Natural killer cell treated with Interleukin-12 subunit alpha and Interleukin-12 subunit beta and Interleukin-15 and Interleukin-18, amount 100 ng/mL, for 72 hours (primary cell): Measurements from ENCODE around the gene FREY1. TPM values are rescaled to one million over a fixed set of nuclear protein-coding genes. Genes with fewer than 3 reads are reported as not detected.

ENCODE experiments used
- ATAC-seq, 2 donors: fragments of 150-1000 bp; cut with Tn5 transposase in 1 of 2; sonication (Bioruptor Pico), chemical (Tn5 transposase) in 1 of 2; 2 replicates each; pipeline ENCODE4 v1.10.0; 2021
- DNase-seq: peaks from one replicate; pipeline ENCODE4 v3.0.0; 2022; ENCODE audit warnings: low spot score
- H3K27ac Mint-ChIP-seq, 2 donors: 1 replicate in 1 of 2; 2 replicates in 1 of 2; pipeline ENCODE4 v1.8.0; 2022; ENCODE audit warnings: mixed read lengths in 2 of 2, mild to moderate bottlenecking in 1 of 2, moderate library complexity in 1 of 2
- H3K27me3 Mint-ChIP-seq, 2 donors: 1 replicate in 1 of 2; 2 replicates in 1 of 2; pipeline ENCODE4 v1.8.0; 2022; ENCODE audit warnings: mixed read lengths in 2 of 2
- H3K36me3 Mint-ChIP-seq: one replicate; pipeline ENCODE4 v1.8.0; 2022; ENCODE audit warnings: mixed read lengths
- H3K4me1 Mint-ChIP-seq, 2 donors: 1 replicate in 1 of 2; 2 replicates in 1 of 2; pipeline ENCODE4 v1.8.0; 2022; ENCODE audit warnings: low read depth in 2 of 2, mixed read lengths in 2 of 2, mild to moderate bottlenecking in 1 of 2
- H3K4me3 Mint-ChIP-seq: one replicate; pipeline ENCODE4 v1.8.0; 2022; ENCODE audit warnings: mixed read lengths
- H3K9me3 Mint-ChIP-seq: 2 replicates; pipeline ENCODE4 v1.8.0; 2022; ENCODE audit warnings: mixed read lengths
- total RNA-seq, 2 donors: library from RNA; stranded (reverse); gene quantifications; one replicate each; pipeline ENCODE4 v1.2.3, GENCODE V29; 2022

Gene FREY1
- total RNA-seq, 2 donors from 2014 or later, result 4.2 to 4.9 TPM

GRCh38 chr11:45871638-45872037 lies 35.4 kb downstream of the FREY1 start:
- Mint-ChIP-seq H3K4me3 (no peak overlapping the region), H3K27ac (no peak overlapping the region)
- no peak for ATAC-seq

DNA sequence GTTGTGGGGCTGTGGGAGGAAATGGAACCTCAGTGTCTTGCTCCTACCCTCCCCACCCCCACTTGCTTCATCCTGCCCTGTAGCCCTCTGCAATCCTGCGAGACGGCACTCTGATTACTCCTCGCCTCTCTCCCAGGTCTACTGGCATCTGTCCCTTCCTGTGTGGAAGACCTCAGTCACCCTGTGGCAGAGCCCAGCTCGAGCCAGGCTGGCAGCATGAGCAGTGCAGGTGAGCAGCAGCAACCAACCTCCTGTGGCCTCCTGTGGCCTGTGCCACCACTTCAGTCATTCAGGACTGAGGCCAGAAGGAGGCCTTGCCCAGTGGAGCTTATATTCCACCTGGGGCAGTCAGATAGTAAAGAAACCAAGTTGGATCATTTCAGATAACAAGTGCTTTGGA lies 36.4 kb downstream of the FREY1 start:
- DNase-seq, result no peak
- Mint-ChIP-seq H3K4me1 (peaks cover 0 to 3% of the 10 kb centered on the region in 2 donors), H3K27me3 (no peaks in the 10 kb centered on the region), H3K4me3 (no peak overlapping the region), H3K27ac (no peak overlapping the region), H3K9me3 (no peaks in the 10 kb centered on the region), H3K36me3 (peaks cover 19% of the 10 kb centered on the region)
- ATAC-seq, result no peak

More at GRCh38 chr11:45871638-45872037, 35.4 kb downstream of the FREY1 start:
- no peaks in the 10 kb centered on the region for H3K9me3 Mint-ChIP-seq
- peaks cover 0 to 3% of the 10 kb centered on the region in 2 donors for H3K4me1 Mint-ChIP-seq
- H3K27me3 Mint-ChIP-seq, result no peaks in the 10 kb centered on the region
- no peak for DNase-seq
- H3K36me3 Mint-ChIP-seq, result peaks cover 19% of the 10 kb centered on the region

DNA sequence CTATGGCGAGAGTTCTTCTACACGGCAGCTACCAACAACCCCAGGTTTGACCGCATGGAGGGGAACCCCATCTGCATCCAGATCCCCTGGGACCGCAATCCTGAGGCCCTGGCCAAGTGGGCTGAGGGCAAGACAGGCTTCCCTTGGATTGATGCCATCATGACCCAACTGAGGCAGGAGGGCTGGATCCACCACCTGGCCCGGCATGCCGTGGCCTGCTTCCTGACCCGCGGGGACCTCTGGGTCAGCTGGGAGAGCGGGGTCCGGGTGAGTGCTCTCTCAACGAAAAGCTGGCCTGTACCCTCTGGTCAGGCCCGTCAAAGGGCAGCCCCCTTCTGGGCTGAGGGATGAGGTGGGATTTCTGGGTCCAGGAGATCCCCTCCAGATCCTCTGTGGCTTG lies 37.5 kb downstream of the FREY1 start:
- peaks cover 0 to 3% of the 10 kb centered on the region in 2 donors for H3K4me1 Mint-ChIP-seq
- DNase-seq (no peak), ATAC-seq (no peak)
- no peak overlapping the region for H3K4me3 Mint-ChIP-seq
- H3K27ac Mint-ChIP-seq, result no peak overlapping the region
- H3K9me3 Mint-ChIP-seq, result no peaks in the 10 kb centered on the region
- peaks cover 19% of the 10 kb centered on the region for H3K36me3 Mint-ChIP-seq
- H3K27me3 Mint-ChIP-seq, result no peaks in the 10 kb centered on the region

- Mint-ChIP-seq H3K36me3 (peaks cover 6% of the 10 kb centered on the region), H3K4me3 (no peak overlapping the region), H3K27ac (no peak overlapping the region), H3K9me3 (no peaks in the 10 kb centered on the region), H3K4me1 (no peaks in the 10 kb centered on the region), H3K27me3 (no peaks in the 10 kb centered on the region)
- no peak for DNase-seq
- ATAC-seq, result no peak
These were observed 43.0 kb downstream of the FREY1 start for GRCh38 chr11:45864041-45864440.

DNA sequence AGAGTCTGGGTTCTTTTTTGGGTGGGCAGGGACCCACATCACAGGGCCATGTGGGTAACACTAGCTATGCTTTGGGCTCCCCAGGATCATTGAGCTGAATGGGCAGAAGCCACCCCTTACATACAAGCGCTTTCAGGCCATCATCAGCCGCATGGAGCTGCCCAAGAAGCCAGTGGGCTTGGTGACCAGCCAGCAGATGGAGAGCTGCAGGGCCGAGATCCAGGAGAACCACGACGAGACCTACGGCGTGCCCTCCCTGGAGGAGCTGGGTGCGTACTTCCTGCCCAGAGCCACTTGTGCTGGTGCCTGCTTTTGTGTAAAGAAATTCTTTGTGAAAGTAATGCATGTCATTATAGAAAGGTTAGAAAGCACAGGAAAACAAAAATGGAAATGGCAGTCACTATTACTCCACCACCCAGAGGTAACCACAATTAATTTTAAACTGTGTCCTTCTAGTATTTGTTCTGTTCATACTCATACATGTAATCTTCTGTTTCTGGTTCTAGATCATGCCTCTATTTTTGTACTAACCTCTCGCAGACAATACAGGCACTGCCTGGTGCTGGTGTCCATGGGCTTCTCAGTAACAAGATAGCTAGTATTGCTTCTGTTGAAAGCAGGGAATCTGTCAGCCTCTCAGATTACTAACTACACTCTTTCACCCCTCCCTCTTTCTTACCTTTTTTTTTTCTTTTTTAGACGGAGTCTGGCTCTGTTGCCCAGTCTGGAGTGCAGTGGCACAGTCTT lies 46.1 kb downstream of the FREY1 start:
- DNase-seq (no peak), ATAC-seq (no peak)
- Mint-ChIP-seq H3K4me3 (no peak overlapping the region), H3K9me3 (no peaks in the 10 kb centered on the region), H3K27ac (no peak overlapping the region), H3K4me1 (peaks cover 0 to 3% of the 10 kb centered on the region in 2 donors), H3K36me3 (peaks cover 5% of the 10 kb centered on the region), H3K27me3 (no peaks in the 10 kb centered on the region)

DNA sequence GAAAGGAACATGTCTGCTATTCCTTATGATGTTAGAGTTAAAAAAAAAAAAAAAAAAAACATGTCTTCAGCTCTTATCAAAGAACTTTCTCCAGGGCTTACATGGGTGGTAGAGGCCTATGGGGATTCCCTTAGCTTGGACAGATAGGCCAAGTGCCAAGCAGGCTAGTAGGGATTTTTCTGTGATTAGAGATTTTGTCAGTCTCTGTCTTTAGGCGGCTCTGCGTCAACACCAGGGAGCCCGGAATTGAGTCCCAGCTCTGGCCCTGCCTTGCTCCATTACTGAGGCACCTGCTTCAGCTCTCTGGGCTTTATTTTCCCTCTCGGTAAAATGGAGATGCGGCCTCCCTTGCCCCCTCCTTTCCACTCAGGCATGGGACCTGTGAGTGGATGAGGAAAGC lies 46.7 kb downstream of the FREY1 start:
- Mint-ChIP-seq H3K27ac (no peak overlapping the region), H3K27me3 (no peaks in the 10 kb centered on the region), H3K36me3 (peaks cover 5% of the 10 kb centered on the region), H3K4me1 (peaks cover 0 to 3% of the 10 kb centered on the region in 2 donors), H3K4me3 (no peak overlapping the region), H3K9me3 (no peaks in the 10 kb centered on the region)
- DNase-seq, result no peak
- ATAC-seq, result no peak

GRCh38 chr11:45859661-45860140 lies 47.4 kb downstream of the FREY1 start:
- H3K36me3 Mint-ChIP-seq, result peaks cover 5% of the 10 kb centered on the region

GRCh38 chr11:45858751-45859398 lies 48.2 kb downstream of the FREY1 start:
- no peak overlapping the region for H3K27ac Mint-ChIP-seq
- H3K4me3 Mint-ChIP-seq, result no peak overlapping the region
- DNase-seq (no peak), ATAC-seq (no peak)
- no peaks in the 10 kb centered on the region for H3K9me3 Mint-ChIP-seq
- H3K4me1 Mint-ChIP-seq, result peaks cover 0 to 3% of the 10 kb centered on the region in 2 donors
- H3K27me3 Mint-ChIP-seq, result no peaks in the 10 kb centered on the region
- H3K36me3 Mint-ChIP-seq, result peaks cover 5% of the 10 kb centered on the region

More at GRCh38 chr11:45859661-45860140, 47.4 kb downstream of the FREY1 start:
- ATAC-seq, result no peak
- no peak for DNase-seq
- Mint-ChIP-seq H3K4me3 (no peak overlapping the region), H3K9me3 (no peaks in the 10 kb centered on the region), H3K4me1 (peaks cover 0 to 3% of the 10 kb centered on the region in 2 donors), H3K27ac (no peak overlapping the region), H3K27me3 (no peaks in the 10 kb centered on the region)

DNA sequence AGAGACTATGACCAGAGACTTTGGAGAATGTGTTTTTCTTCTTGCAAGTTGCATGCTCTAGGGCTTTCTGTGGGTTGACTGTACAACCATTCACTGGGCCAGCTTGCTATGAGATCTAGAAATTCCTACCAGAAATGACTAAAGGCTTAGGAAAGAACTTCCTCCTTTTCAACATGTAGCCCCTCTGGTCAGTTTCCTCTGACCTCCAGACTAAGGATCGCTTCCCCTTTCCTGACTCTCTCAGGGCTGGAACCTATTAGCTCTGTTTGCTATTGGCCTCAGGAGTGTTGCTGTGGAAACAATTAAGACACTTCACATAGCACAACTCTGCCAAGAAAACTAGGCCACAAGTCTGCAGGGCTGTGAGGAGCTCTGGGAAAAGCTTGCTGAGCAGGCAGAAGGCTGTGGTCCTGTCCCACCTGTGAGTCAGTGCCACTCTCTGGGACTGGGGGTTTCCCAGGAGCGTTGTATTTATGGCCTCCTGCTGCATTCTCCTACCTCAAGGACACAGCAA lies 49.1 kb downstream of the FREY1 start:
- DNase-seq (no peak), ATAC-seq (no peak)
- no peak overlapping the region for H3K4me3 Mint-ChIP-seq
- no peak overlapping the region for H3K27ac Mint-ChIP-seq
- H3K4me1 Mint-ChIP-seq, result peaks cover 0 to 3% of the 10 kb centered on the region in 2 donors
- peaks cover 5% of the 10 kb centered on the region for H3K36me3 Mint-ChIP-seq
- H3K27me3 Mint-ChIP-seq, result no peaks in the 10 kb centered on the region
- no peaks in the 10 kb centered on the region for H3K9me3 Mint-ChIP-seq

Other genes with a start within 250 kb of the FREY1 start
- not detected for gene CHST1, start 241.6 kb downstream of the FREY1 start, total RNA-seq
- 10 to 100 TPM; 15.9 to 18.7 TPM for gene SLC35C1, start 102.1 kb downstream of the FREY1 start, total RNA-seq
- 10 to 100 TPM; 22.8 to 28.5 TPM for gene CRY2, start 59.8 kb downstream of the FREY1 start, total RNA-seq
- 1 to 10 TPM; 2.0 to 3.4 TPM for gene MAPK8IP1, start 21.6 kb downstream of the FREY1 start, total RNA-seq
- 10 to 100 TPM; 55.3 to 62.8 TPM for gene PEX16, start 10.6 kb upstream of the FREY1 start, total RNA-seq
- 1 to 10 TPM in 1 of 2 donors, not detected in 1; 2.0 TPM for gene LARGE2, start 15.4 kb upstream of the FREY1 start, total RNA-seq
- gene PHF21A, start 214.2 kb upstream of the FREY1 start, total RNA-seq, result 10 to 100 TPM; 50.3 to 64.3 TPM